ENCODE data around the gene TAS1R1.
A peak's percentile ranks its signal among the peaks of the same experiment; 100 is the strongest.

TAS1R1 gene

DNA sequence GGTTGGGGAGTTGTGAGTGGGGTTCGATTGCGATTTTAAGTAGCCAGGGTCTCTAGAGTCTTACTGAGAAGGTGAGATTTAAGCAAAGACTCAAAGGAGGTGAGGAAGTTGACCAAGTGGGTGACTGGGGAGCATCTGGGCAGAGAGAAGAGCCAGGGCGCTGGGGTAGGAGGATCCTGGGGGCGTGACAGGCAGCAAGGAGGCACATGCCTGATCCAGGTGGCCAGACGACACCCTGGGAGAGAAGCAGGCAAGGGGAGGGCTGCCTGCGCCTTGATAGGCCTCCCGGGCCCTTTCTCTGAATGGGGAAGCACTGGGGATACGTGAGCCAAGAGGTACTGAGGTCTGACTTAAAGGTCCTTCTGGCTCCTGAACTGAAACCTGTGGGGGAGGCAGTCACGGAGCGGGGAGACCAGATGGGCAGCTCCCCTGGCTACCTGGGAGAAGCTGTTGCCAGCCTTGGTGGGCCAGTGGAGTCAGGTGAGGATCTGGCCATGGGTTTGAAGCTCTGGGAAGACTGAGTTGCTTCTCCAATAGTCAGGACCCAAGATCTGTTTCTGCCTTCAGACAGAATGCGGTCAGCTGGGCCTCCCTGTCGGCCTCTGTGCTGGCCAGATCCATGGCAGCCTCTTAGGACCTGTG is 30.1 kb downstream of the TAS1R1 start:
- H3K4me1 Mint-ChIP-seq: peaks cover 34% of the 10 kb centered on the region
- ATAC-seq (ENCODE audit: low read depth) (no peak), DNase-seq (ENCODE audit: low spot score in 2 of 2) (no peak)
- H3K9me3 Mint-ChIP-seq: no peaks in the 10 kb centered on the region
- H3K27me3 Mint-ChIP-seq: no peaks in the 10 kb centered on the region
- H3K27ac Mint-ChIP-seq: no peak overlapping the region
- peaks cover 5% of the 10 kb centered on the region for H3K36me3 Mint-ChIP-seq
- H3K4me3 Mint-ChIP-seq: no peak overlapping the region

DNA sequence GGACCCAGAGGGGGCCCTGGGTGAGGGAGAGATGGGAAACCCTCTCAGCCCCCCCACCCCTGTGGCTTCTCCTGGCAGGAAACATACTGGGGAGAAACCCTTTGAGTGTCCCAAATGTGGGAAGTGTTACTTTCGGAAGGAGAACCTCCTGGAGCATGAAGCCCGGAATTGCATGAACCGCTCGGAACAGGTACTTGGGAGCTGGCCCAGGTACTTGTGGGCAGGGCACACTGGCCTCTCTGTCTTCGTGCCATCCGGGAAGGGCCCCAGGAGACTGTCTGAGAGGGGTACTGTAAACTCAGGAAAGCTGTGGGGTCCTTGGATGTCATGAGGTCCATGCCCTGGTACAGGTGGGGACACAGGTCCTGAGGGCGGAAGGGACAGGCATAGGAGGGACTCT is 30.7 kb downstream of the TAS1R1 start:
- H3K4me3 Mint-ChIP-seq: no peak overlapping the region
- no peaks in the 10 kb centered on the region for H3K27me3 Mint-ChIP-seq
- peaks cover 29% of the 10 kb centered on the region for H3K4me1 Mint-ChIP-seq
- no peak overlapping the region for H3K27ac Mint-ChIP-seq
- no peaks in the 10 kb centered on the region for H3K9me3 Mint-ChIP-seq
- ATAC-seq (ENCODE audit: low read depth) (no peak), DNase-seq (ENCODE audit: low spot score in 2 of 2) (no peak)
- peaks cover 5% of the 10 kb centered on the region for H3K36me3 Mint-ChIP-seq

DNA sequence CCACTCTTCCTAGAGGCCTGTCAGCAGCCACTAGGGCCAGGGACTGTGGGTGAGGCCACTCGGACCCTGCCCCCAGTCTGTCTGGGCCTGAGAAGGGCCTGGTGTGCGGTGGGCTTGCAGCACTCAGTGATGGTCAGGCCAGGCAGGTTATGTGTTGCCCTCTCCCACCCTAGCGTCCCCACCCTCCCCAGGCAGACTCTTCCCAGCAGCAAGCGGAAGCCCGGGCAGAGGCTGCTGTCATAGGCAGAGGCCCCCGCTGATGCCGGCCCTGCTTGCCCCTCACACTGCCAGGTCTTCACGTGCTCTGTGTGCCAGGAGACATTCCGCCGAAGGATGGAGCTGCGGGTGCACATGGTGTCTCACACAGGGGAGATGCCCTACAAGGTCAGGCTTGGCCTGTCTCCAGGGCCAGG is 31.3 kb downstream of the TAS1R1 start:
- Mint-ChIP-seq H3K9me3 (no peaks in the 10 kb centered on the region), H3K36me3 (peaks cover 5% of the 10 kb centered on the region), H3K27ac (no peak overlapping the region), H3K27me3 (no peaks in the 10 kb centered on the region), H3K4me3 (no peak overlapping the region), H3K4me1 (peaks cover 28% of the 10 kb centered on the region)
- ATAC-seq (ENCODE audit: low read depth): no peak
- no peak for DNase-seq (ENCODE audit: low spot score in 2 of 2)

DNA sequence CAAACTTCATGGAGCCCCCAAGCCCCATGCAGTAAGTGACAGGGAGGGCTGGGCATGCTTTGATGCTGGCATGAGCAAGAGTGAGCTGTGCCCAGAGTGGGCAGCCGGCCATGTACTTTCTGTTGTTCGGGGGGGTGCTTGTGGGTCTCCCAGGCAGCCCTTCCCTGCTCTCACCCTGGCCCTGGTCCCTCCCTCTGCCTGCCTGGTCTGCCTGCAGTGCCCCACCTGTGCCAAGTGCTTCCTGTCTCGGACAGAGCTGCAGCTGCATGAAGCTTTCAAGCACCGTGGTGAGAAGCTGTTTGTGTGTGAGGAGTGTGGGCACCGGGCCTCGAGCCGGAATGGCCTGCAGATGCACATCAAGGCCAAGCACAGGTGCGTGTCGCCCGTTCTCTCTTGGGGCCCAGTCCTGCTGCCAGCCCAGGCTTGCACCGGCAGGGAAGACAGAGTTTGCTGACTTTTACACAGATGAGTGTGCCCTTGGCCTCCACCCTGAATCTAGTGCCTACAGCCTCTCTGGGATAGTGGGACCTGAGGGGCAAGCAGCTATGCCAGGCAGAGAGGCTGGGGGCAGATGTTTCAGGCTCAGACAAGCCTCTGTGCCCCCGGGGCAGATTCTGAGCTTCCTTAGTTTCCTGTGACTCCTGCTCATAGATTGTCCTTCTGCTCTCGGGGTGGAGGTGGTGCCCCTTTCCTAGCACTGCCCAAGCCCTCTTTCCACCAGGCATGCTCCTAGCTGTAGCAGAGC is 32.3 kb downstream of the TAS1R1 start:
- ATAC-seq (ENCODE audit: low read depth) (no peak), DNase-seq (ENCODE audit: low spot score in 2 of 2) (no peak)
- no peaks in the 10 kb centered on the region for H3K27me3 Mint-ChIP-seq
- H3K36me3 Mint-ChIP-seq: peaks cover 5% of the 10 kb centered on the region
- H3K27ac Mint-ChIP-seq: peak overlapping the region; percentile 38
- peaks cover 19% of the 10 kb centered on the region for H3K4me1 Mint-ChIP-seq
- H3K9me3 Mint-ChIP-seq: no peaks in the 10 kb centered on the region
- no peak overlapping the region for H3K4me3 Mint-ChIP-seq

DNA sequence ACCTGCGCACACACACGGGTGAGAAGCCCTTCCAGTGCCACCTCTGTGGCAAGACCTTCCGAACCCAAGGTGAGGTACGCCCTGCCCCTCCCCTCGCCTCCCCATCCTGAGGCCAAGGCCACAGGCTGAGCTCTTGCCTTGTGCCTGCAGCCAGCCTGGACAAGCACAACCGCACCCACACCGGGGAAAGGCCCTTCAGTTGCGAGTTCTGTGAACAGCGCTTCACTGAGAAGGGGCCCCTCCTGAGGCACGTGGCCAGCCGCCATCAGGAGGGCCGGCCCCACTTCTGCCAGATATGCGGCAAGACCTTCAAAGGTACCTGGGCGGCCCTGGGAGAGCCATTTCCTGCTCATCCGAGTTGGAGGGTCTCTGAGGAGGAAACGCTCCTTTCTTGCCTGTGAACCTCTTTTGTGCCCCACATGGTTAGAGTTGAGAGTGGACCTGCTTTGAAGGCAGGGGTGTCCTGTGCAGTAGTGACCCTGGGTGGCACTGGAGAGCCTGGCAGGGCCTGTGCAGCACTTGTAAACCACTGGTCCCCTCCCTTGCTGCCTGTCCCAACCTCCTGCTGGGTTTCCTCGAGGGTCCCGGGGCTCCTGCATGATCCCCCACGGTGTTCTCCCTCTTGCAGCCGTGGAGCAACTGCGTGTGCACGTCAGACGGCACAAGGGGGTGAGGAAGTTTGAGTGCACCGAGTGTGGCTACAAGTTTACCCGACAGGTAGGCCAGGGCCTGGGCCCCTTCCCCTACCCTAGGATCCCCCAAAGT is 33.2 kb downstream of the TAS1R1 start:
- H3K27me3 Mint-ChIP-seq: no peaks in the 10 kb centered on the region
- H3K36me3 Mint-ChIP-seq: peaks cover 5% of the 10 kb centered on the region
- no peak for ATAC-seq (ENCODE audit: low read depth)
- no peak overlapping the region for H3K27ac Mint-ChIP-seq
- DNase-seq (ENCODE audit: low spot score in 2 of 2): no peak
- peaks cover 18% of the 10 kb centered on the region for H3K4me1 Mint-ChIP-seq
- no peaks in the 10 kb centered on the region for H3K9me3 Mint-ChIP-seq
- H3K4me3 Mint-ChIP-seq: no peak overlapping the region

DNA sequence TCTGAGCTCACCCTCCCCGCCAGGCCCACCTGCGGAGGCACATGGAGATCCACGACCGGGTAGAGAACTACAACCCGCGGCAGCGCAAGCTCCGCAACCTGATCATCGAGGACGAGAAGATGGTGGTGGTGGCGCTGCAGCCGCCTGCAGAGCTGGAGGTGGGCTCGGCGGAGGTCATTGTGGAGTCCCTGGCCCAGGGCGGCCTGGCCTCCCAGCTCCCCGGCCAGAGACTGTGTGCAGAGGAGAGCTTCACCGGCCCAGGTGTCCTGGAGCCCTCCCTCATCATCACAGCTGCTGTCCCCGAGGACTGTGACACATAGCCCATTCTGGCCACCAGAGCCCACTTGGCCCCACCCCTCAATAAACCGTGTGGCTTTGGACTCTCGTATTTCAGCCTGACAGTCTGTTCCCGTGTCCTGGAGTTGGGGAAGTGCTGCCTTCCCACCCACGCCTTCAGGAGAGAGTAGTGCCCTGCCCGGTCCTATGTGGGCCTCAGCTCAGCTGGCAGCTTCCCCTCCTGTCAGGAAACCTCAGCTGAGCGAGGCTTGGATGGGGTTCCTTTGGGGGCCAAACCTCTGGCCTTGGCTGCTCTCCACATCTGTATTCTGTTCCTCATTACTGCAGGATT is 33.9 kb downstream of the TAS1R1 start:
- DNase-seq (ENCODE audit: low spot score in 2 of 2): no peak
- peaks cover 18% of the 10 kb centered on the region for H3K4me1 Mint-ChIP-seq
- no peak overlapping the region for H3K27ac Mint-ChIP-seq
- H3K27me3 Mint-ChIP-seq: no peaks in the 10 kb centered on the region
- no peak for ATAC-seq (ENCODE audit: low read depth)
- no peaks in the 10 kb centered on the region for H3K9me3 Mint-ChIP-seq
- peaks cover 5% of the 10 kb centered on the region for H3K36me3 Mint-ChIP-seq
- no peak overlapping the region for H3K4me3 Mint-ChIP-seq

DNA sequence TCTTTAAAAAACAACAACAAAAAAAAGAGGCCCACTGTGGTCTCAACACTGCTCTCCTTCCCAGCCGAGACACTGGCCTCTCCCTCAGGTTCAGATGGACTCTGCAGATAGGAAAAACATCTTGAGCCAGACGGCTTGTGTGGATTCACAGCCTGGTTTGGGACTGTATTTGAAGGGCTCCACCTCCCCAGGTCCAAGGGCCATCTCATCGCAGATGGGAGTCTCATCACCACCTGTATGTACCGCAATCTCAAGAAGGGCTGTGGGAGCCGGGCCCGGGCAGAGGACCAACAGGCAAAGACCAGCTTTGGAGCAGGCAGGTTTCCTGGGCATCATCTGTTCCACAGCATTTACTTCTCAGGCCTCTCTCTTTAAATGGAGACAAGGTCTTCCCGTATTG is 34.9 kb downstream of the TAS1R1 start:
- no peak overlapping the region for H3K27ac Mint-ChIP-seq

DNA sequence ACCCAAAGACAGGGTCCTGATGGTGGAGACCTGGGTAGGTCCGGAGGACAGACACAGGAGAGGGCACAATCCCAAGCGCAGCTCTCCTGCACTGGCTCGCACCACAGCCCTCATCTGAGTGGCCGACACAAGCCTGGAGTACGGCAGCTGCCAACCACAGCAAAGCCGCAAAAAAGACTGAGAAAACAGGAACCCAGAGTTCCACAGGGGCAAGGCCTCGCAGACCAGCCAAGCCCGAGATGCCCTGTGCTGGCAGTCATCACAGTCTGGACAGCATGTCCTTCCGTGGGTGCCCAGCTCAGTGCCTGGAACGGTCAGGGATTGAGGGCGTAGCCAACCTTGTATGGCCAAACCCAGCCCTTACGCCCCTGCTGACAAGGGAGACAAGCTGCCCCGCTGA is 36.1 kb downstream of the TAS1R1 start:
- H3K4me3 Mint-ChIP-seq: no peak overlapping the region
- no peaks in the 10 kb centered on the region for H3K9me3 Mint-ChIP-seq
- H3K27me3 Mint-ChIP-seq: no peaks in the 10 kb centered on the region
- DNase-seq (ENCODE audit: low spot score in 2 of 2) (no peak), ATAC-seq (ENCODE audit: low read depth) (peak; percentile 53)
- H3K27ac Mint-ChIP-seq: no peak overlapping the region
- peaks cover 10% of the 10 kb centered on the region for H3K4me1 Mint-ChIP-seq
- H3K36me3 Mint-ChIP-seq: peaks cover 5% of the 10 kb centered on the region

More for the DNA sequence above, 34.9 kb downstream of the TAS1R1 start:
- Mint-ChIP-seq H3K36me3 (peaks cover 5% of the 10 kb centered on the region), H3K4me1 (peaks cover 11% of the 10 kb centered on the region), H3K9me3 (no peaks in the 10 kb centered on the region), H3K27me3 (no peaks in the 10 kb centered on the region), H3K4me3 (no peak overlapping the region)
- ATAC-seq (ENCODE audit: low read depth) (no peak), DNase-seq (ENCODE audit: low spot score in 2 of 2) (no peak)

DNA sequence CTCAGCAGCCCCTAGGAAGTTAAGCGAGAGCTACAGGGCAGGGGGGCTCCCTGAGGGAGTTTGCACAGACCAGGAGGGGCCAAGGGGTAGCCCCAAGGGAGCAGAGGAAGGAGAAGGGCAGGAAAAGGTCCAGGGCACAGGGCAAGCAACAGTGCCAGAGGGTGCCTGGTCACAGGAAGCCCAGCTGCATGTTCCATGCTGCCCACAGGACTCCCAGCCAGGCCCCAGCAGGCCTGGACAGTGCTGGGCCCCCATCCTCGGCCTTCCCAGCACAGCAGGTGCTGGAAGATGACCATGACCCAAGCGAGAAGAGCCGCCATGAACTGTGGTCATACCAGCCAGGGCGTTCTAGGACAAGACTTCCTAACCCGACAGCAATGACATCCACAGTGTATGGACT is 36.5 kb downstream of the TAS1R1 start:
- no peaks in the 10 kb centered on the region for H3K27me3 Mint-ChIP-seq
- peaks cover 5% of the 10 kb centered on the region for H3K36me3 Mint-ChIP-seq
- no peak for DNase-seq (ENCODE audit: low spot score in 2 of 2)
- ATAC-seq (ENCODE audit: low read depth): no peak
- no peak overlapping the region for H3K4me3 Mint-ChIP-seq
- peaks cover 11% of the 10 kb centered on the region for H3K4me1 Mint-ChIP-seq
- no peak overlapping the region for H3K27ac Mint-ChIP-seq
- no peaks in the 10 kb centered on the region for H3K9me3 Mint-ChIP-seq

DNA sequence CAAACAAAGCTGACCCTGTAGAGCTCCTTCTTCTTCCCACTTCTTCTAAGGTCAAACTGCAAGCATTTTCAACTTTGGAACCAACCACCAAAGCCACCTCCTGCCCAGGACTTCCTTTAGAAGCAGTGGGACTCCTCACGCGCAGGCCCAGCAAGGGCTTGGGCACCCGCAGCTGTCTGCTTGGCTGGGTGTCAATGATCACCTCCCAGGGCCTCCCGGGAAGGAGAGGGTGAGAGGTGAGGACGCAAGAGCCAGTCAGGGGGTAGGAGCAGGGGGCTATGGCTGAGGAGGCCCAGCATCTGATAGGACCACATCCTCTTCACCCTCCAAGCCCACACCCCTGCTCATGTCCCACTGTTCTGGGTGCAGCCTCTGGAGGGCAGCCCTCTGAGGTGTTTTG is 37.3 kb downstream of the TAS1R1 start:
- H3K4me1 Mint-ChIP-seq: peaks cover 9% of the 10 kb centered on the region
- no peak overlapping the region for H3K4me3 Mint-ChIP-seq
- no peaks in the 10 kb centered on the region for H3K9me3 Mint-ChIP-seq
- DNase-seq (ENCODE audit: low spot score in 2 of 2): no peak
- H3K27me3 Mint-ChIP-seq: no peaks in the 10 kb centered on the region
- H3K36me3 Mint-ChIP-seq: peaks cover 5% of the 10 kb centered on the region
- ATAC-seq (ENCODE audit: low read depth): no peak
- no peak overlapping the region for H3K27ac Mint-ChIP-seq

DNA sequence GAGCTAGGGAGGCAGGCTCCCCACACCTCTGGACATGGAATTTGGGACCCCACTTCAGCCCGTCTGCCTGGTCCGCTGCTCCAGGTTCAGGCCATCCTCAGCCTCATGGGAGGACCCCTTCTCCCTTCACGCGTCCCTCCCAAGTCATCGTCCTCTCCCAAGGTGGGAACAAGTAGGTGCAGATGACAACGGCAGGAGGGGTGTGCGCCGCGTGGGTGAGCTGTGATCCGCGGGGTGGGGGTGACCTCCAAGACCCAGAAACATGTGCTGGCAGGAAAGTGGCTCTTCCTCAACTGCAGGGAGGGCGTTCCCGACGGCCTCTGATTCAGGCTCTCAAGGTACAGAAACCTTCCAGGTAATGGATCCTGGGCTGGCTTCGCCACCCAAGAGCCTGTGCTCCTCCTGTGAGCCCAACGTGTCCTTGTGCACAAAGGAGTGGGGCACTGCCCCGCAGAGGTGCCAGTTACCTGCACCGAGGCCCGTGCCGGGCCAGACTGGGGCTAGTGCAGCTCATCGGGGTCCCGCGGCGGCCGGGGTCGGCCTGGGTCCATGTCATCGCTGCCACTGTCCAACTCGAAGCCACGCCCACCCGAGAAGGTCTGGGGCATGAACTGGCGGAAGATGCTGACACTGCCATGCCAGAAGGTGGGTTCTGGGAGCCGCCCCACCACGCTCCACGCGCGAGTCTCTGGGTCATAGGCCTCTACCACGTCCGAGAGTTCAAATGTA is 37.9 kb downstream of the TAS1R1 start:
- Mint-ChIP-seq H3K27ac (no peak overlapping the region), H3K9me3 (no peaks in the 10 kb centered on the region), H3K4me1 (peaks cover 6% of the 10 kb centered on the region), H3K4me3 (no peak overlapping the region), H3K36me3 (peaks cover 3% of the 10 kb centered on the region), H3K27me3 (no peaks in the 10 kb centered on the region)
- no peak for DNase-seq (ENCODE audit: low spot score in 2 of 2)
- no peak for ATAC-seq (ENCODE audit: low read depth)

DNA sequence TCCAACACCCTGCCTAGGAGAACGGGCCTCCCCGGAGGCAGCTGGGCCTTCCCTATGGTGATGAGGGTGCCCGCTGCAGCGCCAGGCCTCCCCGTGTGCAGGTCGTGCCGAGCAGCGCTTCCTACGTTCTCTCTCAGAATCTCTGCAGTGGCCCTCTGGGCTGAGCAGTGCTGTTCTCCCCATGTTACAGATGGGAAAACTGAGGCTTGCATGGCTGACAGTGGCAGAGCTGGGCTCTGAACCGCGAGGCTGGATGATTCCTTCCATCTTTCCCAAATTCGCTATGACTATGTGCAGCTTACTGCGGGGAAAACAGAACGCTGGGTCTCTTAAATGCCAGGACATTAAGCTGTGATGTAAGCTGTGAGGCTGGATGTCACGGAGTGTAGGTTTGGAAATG is 38.7 kb downstream of the TAS1R1 start:
- peaks cover 2% of the 10 kb centered on the region for H3K36me3 Mint-ChIP-seq
- H3K27me3 Mint-ChIP-seq: no peaks in the 10 kb centered on the region
- DNase-seq (ENCODE audit: low spot score in 2 of 2): no peak
- H3K4me3 Mint-ChIP-seq: no peak overlapping the region
- no peaks in the 10 kb centered on the region for H3K9me3 Mint-ChIP-seq
- peaks cover 6% of the 10 kb centered on the region for H3K4me1 Mint-ChIP-seq
- ATAC-seq (ENCODE audit: low read depth): no peak
- no peak overlapping the region for H3K27ac Mint-ChIP-seq

DNA sequence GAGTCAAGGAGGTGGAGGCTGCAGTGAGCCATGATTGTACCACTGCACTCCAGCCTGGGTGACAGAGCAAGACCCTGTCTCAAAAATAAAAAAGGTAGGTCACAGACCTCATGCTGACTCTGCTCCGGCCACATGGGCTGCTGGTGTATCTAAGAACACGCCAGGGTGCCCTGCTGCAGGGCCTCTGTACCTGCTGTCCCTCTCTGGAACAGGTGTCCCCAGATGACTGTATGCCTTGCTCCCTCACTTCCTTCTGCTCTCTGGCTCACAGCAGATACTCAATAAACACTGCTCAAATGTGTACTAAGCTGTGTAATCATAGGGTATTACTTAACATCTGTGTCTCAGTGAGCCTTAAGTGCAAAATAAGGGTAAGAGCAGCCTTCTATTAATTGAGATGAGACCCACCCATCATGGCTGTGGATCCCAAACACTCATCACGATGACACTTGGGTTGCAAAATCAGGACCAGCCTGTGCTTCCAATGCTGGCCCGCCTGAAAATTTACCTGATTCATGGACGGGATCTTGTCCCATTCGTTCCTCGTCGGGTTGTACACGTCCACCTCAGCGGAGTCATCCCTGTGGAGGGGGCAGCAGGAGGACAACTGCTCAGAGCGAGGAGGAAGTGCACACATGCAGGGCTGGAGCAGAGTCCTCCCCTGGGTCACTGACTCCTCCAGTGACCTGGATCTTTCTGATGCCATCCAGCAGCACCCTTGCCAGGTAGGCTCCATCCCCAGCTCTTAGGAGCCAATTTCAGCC is 40.1 kb downstream of the TAS1R1 start:
- no peak overlapping the region for H3K4me3 Mint-ChIP-seq
- no peaks in the 10 kb centered on the region for H3K27me3 Mint-ChIP-seq
- H3K9me3 Mint-ChIP-seq: no peaks in the 10 kb centered on the region
- no peak for ATAC-seq (ENCODE audit: low read depth)
- H3K36me3 Mint-ChIP-seq: no peaks in the 10 kb centered on the region
- DNase-seq (ENCODE audit: low spot score in 2 of 2): no peak
- H3K4me1 Mint-ChIP-seq: peaks cover 13% of the 10 kb centered on the region
- no peak overlapping the region for H3K27ac Mint-ChIP-seq
